Smooth muscle cell (in vitro differentiated cells): Measurements from ENCODE around the gene STEAP1. TPM values are rescaled to one million over a fixed set of nuclear protein-coding genes. Genes with fewer than 3 reads are reported as not detected.
"Not testable (repeated sequence)": the region's sequence is repeated elsewhere in the genome, so short reads cannot be mapped to it uniquely, and the experiment has no call there.

Source experiments
- DNase-seq: peaks from one replicate; lab custom pipeline; 2025; ENCODE audit not compliant: unreplicated experiment; lab: John Stamatoyannopoulos, UW
- H2AFZ ChIP-seq: fragments of 200-600 bp; sonication (generic); 2 replicates; pipeline ENCODE4 v1.6.0; 2016; ENCODE audit warnings: antibody characterized with exemption, low read depth, mild to moderate bottlenecking
- H3F3A ChIP-seq: fragments of 200-600 bp; sonication (generic); 2 replicates; pipeline ENCODE4 v1.6.0; 2017; ENCODE audit warnings: antibody characterized with exemption, low read depth
- H3K27ac ChIP-seq: fragments of 200-600 bp; sonication (generic); 2 replicates; pipeline ENCODE4 v1.5.1; 2016; ENCODE audit warnings: low read depth, mild to moderate bottlenecking
- H3K27me3 ChIP-seq: fragments of 200-600 bp; sonication (generic); 2 replicates; pipeline ENCODE4 v1.6.1; 2016; ENCODE audit warnings: low read depth, mild to moderate bottlenecking
- H3K36me3 ChIP-seq: fragments of 200-600 bp; sonication (generic); 2 replicates; pipeline ENCODE4 v1.5.1; 2016; ENCODE audit warnings: low read depth
- H3K4me1 ChIP-seq: fragments of 200-600 bp; sonication (generic); 2 replicates; pipeline ENCODE4 v1.5.1; 2016; ENCODE audit warnings: low read depth
- H3K4me2 ChIP-seq: fragments of 200-600 bp; sonication (generic); 2 replicates; pipeline ENCODE4 v1.6.0; 2016; ENCODE audit warnings: mild to moderate bottlenecking
- H3K4me3 ChIP-seq: fragments of 200-600 bp; sonication (generic); 2 replicates; pipeline ENCODE4 v1.5.1; 2016; ENCODE audit warnings: mild to moderate bottlenecking
- H3K79me2 ChIP-seq: fragments of 200-600 bp; sonication (generic); 2 replicates; pipeline ENCODE4 v1.6.0; 2016; ENCODE audit warnings: low read depth, mild to moderate bottlenecking
- H3K9ac ChIP-seq: fragments of 200-600 bp; sonication (generic); 2 replicates; pipeline ENCODE4 v1.6.0; 2016; ENCODE audit warnings: low read depth
- H3K9me3 ChIP-seq: fragments of 200-600 bp; sonication (generic); replicated peaks from 2 replicates; pipeline ENCODE4 v1.5.1; 2016; ENCODE audit warnings: low read depth
- H4K20me1 ChIP-seq: fragments of 200-600 bp; sonication (generic); 2 replicates; pipeline ENCODE4 v1.6.0; 2016; ENCODE audit warnings: low read depth
- WGBS: methylation state at CpG from one replicate; pipeline ENCODE4 v1.1.7; 2016; ENCODE audit warnings: low lambda C conversion rate; 5-methylcytosine and 5-hydroxymethylcytosine counted together
- polyA plus RNA-seq: library from polyadenylated mRNA; unstranded; fragments of >200 nt; fragmentation: Nextera tagmentation; extraction: Ambion mirVana; gene quantifications from 2 replicates; pipeline ENCODE4 v1.2.1, GENCODE V29; 2016
- total RNA-seq: library from RNA; depleted of rRNA; stranded (reverse); fragments of >200 nt; gene quantifications from 2 replicates; pipeline ENCODE4 v1.2.3, GENCODE V29; 2014
- TF ChIP-seq, protein P1 (sequence below): fragments of 200-600 bp; sonication (generic); IDR thresholded peaks from 2 replicates; pipeline ENCODE4 v1.5.1; 2017; ENCODE audit warnings: borderline replicate concordance, mild to moderate bottlenecking, antibody characterized with exemption; ENCODE audit not compliant: insufficient read depth, poor library complexity, severe bottlenecking

Gene STEAP1
- total and polyA plus RNA-seq, 2 experiments from 2014 or later = 0.48 to 2.1 TPM

- DNase-seq, H3K4me2 ChIP-seq, H3K36me3 ChIP-seq, H3K9ac ChIP-seq, H3K9me3 ChIP-seq, H3K27ac ChIP-seq, H3K4me1 ChIP-seq, H3K27me3 ChIP-seq, H3K79me2 ChIP-seq, H3F3A ChIP-seq, H4K20me1 ChIP-seq, H2AFZ ChIP-seq, H3K4me3 ChIP-seq: not testable (repeated sequence)
- WGBS = 91% methylated on average over 8 of the region's 8 CpGs
Measured at GRCh38 chr7:90131746-90132145, 22.5 kb upstream of the STEAP1 start.

DNA sequence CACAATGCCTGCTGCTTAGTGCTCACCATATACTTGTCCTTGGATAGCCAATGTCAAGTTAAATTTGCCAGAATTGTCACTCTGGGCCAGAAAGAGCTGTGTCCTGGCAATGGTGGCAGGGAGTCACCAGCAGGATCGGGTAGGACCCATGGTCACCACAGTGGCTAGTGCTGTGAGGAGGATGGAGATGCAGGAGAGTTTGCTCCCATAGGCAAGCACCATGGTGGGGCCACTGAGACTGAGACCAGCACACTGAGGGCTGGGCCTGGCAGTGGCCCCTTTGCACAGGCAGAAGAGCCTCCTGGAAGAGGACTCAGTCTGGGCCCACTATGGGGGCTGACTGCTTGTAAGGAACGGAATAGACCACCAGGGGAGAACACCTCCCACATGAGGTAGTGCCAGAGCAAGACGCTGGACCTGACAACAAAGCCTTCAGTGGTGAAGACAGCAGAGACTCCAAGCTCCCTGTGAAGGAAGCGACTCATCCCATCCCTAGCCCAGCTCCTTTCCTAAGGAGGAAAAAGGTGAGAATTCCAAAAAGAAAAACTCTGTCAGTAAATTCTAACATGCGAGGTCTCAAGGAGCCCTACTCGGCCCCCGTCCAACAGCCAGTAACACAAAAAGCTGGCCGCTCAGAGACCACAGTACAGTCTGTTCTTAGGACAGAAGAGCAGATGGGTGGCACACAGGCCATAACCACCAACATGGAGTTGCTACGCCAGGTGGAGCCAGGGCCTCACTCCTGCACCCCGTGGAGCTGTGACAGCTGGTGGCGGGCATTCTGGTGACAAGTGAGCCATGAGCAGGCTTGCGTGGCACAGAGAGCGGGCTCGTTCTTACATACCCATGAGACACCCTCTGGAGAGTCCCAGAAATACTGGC, 6.9 kb upstream of the STEAP1 start:
- WGBS = 84% methylated on average over 14 of the region's 14 CpGs
- not testable (repeated sequence) for H3K4me3 ChIP-seq

GRCh38 chr7:90149428-90149827, 4.8 kb upstream of the STEAP1 start:
- H3K4me1 ChIP-seq, H3K4me3 ChIP-seq, DNase-seq, H3F3A ChIP-seq, H3K79me2 ChIP-seq, H3K27me3 ChIP-seq, H3K27ac ChIP-seq, H3K4me2 ChIP-seq, H2AFZ ChIP-seq, H3K9me3 ChIP-seq, H3K9ac ChIP-seq, H3K36me3 ChIP-seq, H4K20me1 ChIP-seq: not testable (repeated sequence)
- TF ChIP-seq, protein P1, sequence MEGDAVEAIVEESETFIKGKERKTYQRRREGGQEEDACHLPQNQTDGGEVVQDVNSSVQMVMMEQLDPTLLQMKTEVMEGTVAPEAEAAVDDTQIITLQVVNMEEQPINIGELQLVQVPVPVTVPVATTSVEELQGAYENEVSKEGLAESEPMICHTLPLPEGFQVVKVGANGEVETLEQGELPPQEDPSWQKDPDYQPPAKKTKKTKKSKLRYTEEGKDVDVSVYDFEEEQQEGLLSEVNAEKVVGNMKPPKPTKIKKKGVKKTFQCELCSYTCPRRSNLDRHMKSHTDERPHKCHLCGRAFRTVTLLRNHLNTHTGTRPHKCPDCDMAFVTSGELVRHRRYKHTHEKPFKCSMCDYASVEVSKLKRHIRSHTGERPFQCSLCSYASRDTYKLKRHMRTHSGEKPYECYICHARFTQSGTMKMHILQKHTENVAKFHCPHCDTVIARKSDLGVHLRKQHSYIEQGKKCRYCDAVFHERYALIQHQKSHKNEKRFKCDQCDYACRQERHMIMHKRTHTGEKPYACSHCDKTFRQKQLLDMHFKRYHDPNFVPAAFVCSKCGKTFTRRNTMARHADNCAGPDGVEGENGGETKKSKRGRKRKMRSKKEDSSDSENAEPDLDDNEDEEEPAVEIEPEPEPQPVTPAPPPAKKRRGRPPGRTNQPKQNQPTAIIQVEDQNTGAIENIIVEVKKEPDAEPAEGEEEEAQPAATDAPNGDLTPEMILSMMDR = peak; percentile 51

More for the DNA sequence above, 6.9 kb upstream of the STEAP1 start:
- not testable (repeated sequence) for H4K20me1 ChIP-seq, H3K4me2 ChIP-seq, H3F3A ChIP-seq, H3K36me3 ChIP-seq, H3K4me1 ChIP-seq, H3K27me3 ChIP-seq, H3K27ac ChIP-seq, H3K9ac ChIP-seq, H3K79me2 ChIP-seq, H3K9me3 ChIP-seq, DNase-seq, H2AFZ ChIP-seq

GRCh38 chr7:90151884-90152283, 2.4 kb upstream of the STEAP1 start:
- H4K20me1 ChIP-seq, H3K4me3 ChIP-seq: not testable (repeated sequence)

DNA sequence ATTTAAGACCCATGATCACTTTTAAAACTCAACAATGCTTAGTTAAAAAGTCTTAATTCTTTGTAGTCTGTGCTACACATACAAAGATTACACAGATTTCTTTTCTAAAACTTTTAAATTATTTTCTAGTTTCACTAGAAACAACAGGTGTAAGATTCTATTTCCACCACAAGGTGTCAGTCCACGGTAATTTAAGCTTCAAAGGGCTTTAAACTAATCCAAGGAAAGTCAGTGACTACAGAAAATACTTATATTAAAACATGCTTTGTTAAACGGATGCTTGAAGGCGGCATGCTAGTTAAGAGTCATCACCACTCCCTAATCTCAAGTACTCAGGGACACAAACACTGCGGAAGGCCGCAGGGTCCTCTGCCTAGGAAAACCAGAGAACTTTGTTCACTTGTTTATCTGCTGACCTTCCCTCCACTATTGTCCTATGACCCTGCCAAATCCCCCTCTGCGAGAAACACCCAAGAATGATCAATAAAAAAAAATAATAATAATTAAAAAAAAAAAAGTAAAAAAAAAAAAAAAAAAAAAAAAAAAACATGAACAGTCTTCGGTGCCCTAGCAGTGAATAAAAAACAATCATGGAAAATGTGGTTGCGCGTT, 1.5 kb upstream of the STEAP1 start:
- not testable (repeated sequence) for H3K36me3 ChIP-seq, H3K79me2 ChIP-seq, H3K4me3 ChIP-seq, H3K27ac ChIP-seq, DNase-seq, H2AFZ ChIP-seq, H3F3A ChIP-seq, H3K4me2 ChIP-seq, H3K4me1 ChIP-seq, H3K27me3 ChIP-seq, H3K9ac ChIP-seq, H4K20me1 ChIP-seq, H3K9me3 ChIP-seq
- 31% methylated on average over 9 of the region's 9 CpGs for WGBS
- TF ChIP-seq, protein P1 = peak; percentile 63

More at GRCh38 chr7:90151884-90152283, 2.4 kb upstream of the STEAP1 start:
- H3K27ac ChIP-seq, H3K79me2 ChIP-seq, H3K36me3 ChIP-seq, H3K9ac ChIP-seq, H3K4me2 ChIP-seq, H3K27me3 ChIP-seq, H2AFZ ChIP-seq, DNase-seq, H3F3A ChIP-seq, H3K4me1 ChIP-seq, H3K9me3 ChIP-seq: not testable (repeated sequence)
- WGBS = 54% methylated on average over 3 of the region's 3 CpGs
